GM18499 (cell line): ENCODE data around the gene CYP2D6.
"Not testable (repeated sequence)": the region's sequence is repeated elsewhere in the genome, so short reads cannot be mapped to it uniquely, and the experiment has no call there.

Source experiments
- ATAC-seq: cut with Tn5 transposase; IDR thresholded peaks from one replicate; pipeline ENCODE4 v1.9.1; 2021; ENCODE audit warnings: moderate number of reproducible peaks; ENCODE audit not compliant: insufficient read depth, unreplicated experiment

Gene CYP2D6

GRCh38 chr22:42138122-42138770, 7.6 kb upstream of the CYP2D6 start:
- no peak for ATAC-seq

DNA sequence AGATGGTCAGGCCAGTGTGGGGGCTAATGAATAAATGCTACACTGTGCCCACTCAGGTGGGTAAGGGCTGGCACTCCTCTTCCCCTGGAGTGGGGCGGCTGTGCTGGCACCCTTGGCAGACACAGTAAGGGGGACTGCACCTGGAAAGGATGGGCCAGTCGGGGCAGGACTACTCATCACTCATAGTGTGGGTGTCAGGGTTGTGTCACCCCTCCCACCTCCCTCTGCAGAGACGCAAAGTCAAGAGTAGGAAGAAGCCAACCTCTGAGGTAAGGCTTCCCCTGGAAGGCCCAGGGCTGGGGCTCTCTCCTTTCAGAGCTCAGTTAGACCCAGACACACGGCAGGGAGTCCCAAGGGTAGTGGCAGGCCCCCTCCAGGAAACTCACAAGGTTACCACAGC, 5.1 kb upstream of the CYP2D6 start:
- ATAC-seq: not testable (repeated sequence)

- no peak for ATAC-seq
Measured at GRCh38 chr22:42134100-42135020, 3.8 kb upstream of the CYP2D6 start.

GRCh38 chr22:42132457-42132856, 1.8 kb upstream of the CYP2D6 start:
- ATAC-seq: no peak

GRCh38 chr22:42131562-42131961, 952 bp upstream of the CYP2D6 start:
- no peak for ATAC-seq

- not testable (repeated sequence) for ATAC-seq
Measured at GRCh38 chr22:42130182-42130581, 428 bp downstream of the CYP2D6 start.

DNA sequence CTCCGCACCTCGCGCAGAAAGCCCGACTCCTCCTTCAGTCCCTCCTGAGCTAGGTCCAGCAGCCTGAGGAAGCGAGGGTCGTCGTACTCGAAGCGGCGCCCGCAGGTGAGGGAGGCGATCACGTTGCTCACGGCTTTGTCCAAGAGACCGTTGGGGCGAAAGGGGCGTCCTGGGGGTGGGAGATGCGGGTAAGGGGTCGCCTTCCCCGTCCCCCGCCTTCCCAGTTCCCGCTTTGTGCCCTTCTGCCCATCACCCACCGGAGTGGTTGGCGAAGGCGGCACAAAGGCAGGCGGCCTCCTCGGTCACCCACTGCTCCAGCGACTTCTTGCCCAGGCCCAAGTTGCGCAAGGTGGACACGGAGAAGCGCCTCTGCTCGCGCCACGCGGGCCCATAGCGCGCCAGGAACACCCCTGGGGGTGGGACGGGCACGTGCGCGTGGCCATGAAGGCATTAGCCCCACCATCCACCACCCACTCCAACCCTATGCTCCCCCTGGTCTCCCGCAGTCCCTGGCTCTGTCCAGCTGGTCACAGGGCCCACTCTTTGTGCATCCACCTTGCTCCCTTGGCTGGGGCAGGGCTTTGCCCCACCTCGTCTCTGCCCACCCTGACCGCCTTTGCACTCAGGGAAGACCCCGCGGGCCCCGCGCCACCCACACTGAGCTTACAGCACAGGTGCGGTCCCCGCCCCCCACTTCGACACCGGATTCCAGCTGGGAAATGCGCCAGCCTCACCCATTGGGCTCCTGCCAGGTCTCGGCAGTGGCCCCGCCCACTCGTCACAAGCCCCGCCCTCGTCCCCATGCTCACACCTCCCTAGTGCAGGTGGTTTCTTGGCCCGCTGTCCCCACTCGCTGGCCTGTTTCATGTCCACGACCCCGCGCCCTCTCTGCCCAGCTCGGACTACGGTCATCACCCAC, 1.6 kb downstream of the CYP2D6 start:
- not testable (repeated sequence) for ATAC-seq

GRCh38 chr22:42128007-42128406, 2.6 kb downstream of the CYP2D6 start:
- ATAC-seq: not testable (repeated sequence)

DNA sequence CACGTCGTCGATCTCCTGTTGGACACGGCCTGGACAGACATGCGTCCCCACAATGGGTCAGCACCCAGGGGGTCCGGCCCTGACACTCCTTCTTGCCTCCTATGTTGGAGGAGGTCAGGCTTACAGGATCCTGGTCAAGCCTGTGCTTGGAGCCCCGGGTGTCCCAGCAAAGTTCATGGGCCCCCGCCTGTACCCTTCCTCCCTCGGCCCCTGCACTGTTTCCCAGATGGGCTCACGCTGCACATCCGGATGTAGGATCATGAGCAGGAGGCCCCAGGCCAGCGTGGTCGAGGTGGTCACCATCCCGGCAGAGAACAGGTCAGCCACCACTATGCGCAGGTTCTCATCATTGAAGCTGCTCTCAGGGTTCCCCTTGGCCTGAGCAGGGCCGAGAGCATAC, 3.0 kb downstream of the CYP2D6 start:
- ATAC-seq: no peak

- not testable (repeated sequence) for ATAC-seq
Measured at GRCh38 chr22:42123529-42123928, 7.1 kb downstream of the CYP2D6 start.

GRCh38 chr22:42120231-42121021, 10.2 kb downstream of the CYP2D6 start:
- not testable (repeated sequence) for ATAC-seq

- ATAC-seq: no peak
Measured at GRCh38 chr22:42116848-42117424, 13.7 kb downstream of the CYP2D6 start.

DNA sequence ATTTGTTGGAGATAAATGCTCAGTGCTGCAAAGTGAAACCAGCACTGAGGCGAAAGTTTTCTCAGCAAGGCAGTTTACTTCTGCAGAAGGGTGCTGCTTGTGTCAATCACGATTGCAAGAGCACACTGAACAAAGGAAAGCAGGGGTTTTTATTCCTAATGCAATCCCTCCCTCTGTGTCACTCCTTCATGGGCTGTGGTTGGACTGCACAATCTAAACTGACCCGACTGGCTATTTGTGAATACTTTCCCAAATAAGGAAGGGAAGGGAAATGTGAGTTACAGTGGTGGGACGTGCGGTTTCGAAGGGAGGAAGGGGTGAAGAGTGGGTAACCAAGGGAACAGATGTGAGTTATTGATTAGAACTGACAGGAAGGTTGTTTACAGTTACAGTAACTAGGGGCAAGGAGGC, 15.2 kb downstream of the CYP2D6 start:
- not testable (repeated sequence) for ATAC-seq

DNA sequence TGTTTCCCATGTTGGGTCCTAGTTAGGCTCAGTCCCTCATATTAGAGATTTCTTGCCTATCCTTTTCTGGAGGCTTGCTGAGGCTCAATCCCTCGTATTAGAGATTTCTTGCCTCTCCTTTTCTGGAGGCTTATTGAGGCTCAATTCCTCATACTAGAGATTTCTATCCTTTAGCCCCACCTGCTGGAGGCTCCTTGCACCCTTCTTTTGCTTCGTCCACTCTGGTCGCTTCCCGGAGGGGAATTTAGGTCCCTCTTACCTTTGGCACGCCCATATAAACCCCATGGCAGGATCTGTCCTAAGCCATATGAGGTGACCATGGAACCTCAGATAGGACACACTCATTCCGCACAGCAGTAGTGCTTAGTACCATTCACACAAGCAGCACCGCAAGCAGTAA, 15.9 kb downstream of the CYP2D6 start:
- no peak for ATAC-seq

GRCh38 chr22:42112793-42113192, 17.8 kb downstream of the CYP2D6 start:
- ATAC-seq: not testable (repeated sequence)

- no peak for ATAC-seq
Measured at GRCh38 chr22:42111798-42112197, 18.8 kb downstream of the CYP2D6 start.

DNA sequence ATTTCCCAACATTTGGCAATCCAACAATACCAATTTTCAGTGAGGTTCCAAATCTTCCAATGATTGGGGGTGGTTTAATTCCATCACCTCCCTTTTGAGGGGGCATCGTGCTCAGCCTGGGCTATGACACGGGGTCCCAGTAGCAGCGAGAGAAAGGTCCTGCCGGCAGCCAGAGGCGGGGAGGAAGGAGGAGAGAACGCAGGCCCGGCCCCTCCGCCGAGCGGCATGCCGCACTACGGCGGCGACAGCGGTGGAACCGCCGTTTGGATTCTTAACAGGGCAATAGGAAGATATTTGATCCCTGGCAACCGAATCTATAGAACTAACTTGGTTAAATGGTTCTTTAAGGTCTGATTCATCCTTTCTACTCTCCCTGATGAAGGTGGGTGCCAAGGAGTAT, 21.8 kb downstream of the CYP2D6 start:
- ATAC-seq: no peak

GRCh38 chr22:42104332-42104860, 26.2 kb downstream of the CYP2D6 start:
- not testable (repeated sequence) for ATAC-seq

GRCh38 chr22:42101199-42101598, 29.4 kb downstream of the CYP2D6 start:
- ATAC-seq: no peak
